Measurements from ENCODE around the gene MAN2B2. TPM values are rescaled to one million over a fixed set of nuclear protein-coding genes. Genes with fewer than 3 reads are reported as not detected.

Gene MAN2B2
- total and polyA plus RNA-seq, 2 of the 4 experiments (the other 2 are of a cell fraction) = 13.4 to 34.1 TPM

DNA sequence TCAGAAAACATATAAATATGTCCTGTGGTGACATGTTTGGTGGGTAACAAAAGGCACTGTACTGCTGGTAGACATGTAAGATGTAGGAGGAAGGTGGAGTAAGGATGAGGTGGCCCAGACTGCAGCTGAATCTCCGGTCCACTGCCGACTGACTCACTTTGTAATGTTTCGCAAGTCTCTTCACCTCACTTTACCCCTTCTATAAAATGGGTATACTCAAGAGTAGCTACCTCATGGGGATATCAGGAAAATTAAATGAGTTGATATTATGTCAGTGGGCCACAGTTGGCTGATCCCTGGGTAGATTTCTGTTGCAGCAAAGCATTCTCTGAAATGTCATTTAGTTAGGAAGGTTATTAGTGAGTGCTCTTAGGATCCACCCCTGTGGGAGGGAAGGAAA, 87.6 kb downstream of the MAN2B2 start:
- Histone ChIP-seq H4K8ac (ENCODE audit: low read depth in 2 of 2, low read length in 2 of 2) (no peak overlapping the region), H3K4me2 (ENCODE audit: low read depth, low read length) (no peak overlapping the region), H3K4me1 (ENCODE audit: control insufficient read depth, insufficient read depth, low read length) (no peaks in the 10 kb centered on the region), H3K56ac (ENCODE audit: extremely low read depth, insufficient read depth, low read length) (no peak overlapping the region), H3K18ac (ENCODE audit: low read depth, low read length) (no peak overlapping the region), H2BK5ac (ENCODE audit: low read depth, low read length, poor library complexity, severe bottlenecking) (no peak overlapping the region), H3K9me1 (ENCODE audit: insufficient read depth, low read length) (peaks cover 8% of the 10 kb centered on the region), H4K5ac (ENCODE audit: low read depth, low read length) (no peak overlapping the region), H3K27me3 (ENCODE audit: control insufficient read depth, insufficient read depth, low read length) (peaks cover 22% of the 10 kb centered on the region), H3K9me3 (ENCODE audit: control insufficient read depth, insufficient read depth, low read length) (no peaks in the 10 kb centered on the region), H2AK9ac (replicated peaks; ENCODE audit: low read depth, low read length, poor library complexity) (no peak overlapping the region), H4K91ac (ENCODE audit: insufficient read depth, low read depth, low read length) (no peak overlapping the region), H2AK5ac (ENCODE audit: low read depth, low read length) (no peak overlapping the region), H2AFZ (replicated peaks; ENCODE audit: low read length, poor library complexity) (no peak overlapping the region), H2BK20ac (ENCODE audit: low read depth, low read length) (no peak overlapping the region), H3K23ac (ENCODE audit: low read depth, low read length) (no peak overlapping the region), H3K9ac (ENCODE audit: low read depth, low read length) (no peak overlapping the region), H3K14ac (replicated peaks; ENCODE audit: low read depth, low read length) (no peak overlapping the region), H3K4ac (ENCODE audit: low read depth, low read length) (no peak overlapping the region), H3K36me3 (ENCODE audit: control insufficient read depth, insufficient read depth, low read length) (no peaks in the 10 kb centered on the region), H2BK15ac (ENCODE audit: low read depth, low read length) (no peak overlapping the region), H4K20me1 (ENCODE audit: insufficient read depth, low read length) (0 out of 2 replicates have a peak, but pooled peaks cover 2% of the 10 kb centered on the region), H3K27ac (ENCODE audit: insufficient read depth, low read length) (no peak overlapping the region), H3K79me1 (ENCODE audit: low read depth in 1 of 2, low read length in 2 of 2) (no peaks in the 10 kb centered on the region), H2BK120ac (ENCODE audit: low read depth, low read length) (no peak overlapping the region), H3K4me3 (ENCODE audit: insufficient read depth, low read depth, low read length) (no peak overlapping the region)
- POLR2A ChIA-PET (ENCODE audit: unreplicated experiment) = no interaction called here
- BruUV-seq (replicated peaks) = no TSS peak
- in situ Hi-C loops (cut with MboI; ENCODE audit: low sequenced_read_pairs) = no loop called here
- CTCF ChIA-PET = no interaction called here
- ATAC-seq (ENCODE audit: low read depth) (no peak), DNase-seq (no peak)
- dilution Hi-C loops (cut with HindIII; ENCODE audit: low sequenced_read_pairs, unreplicated experiment) = no loop called here
- WGBS, 2 experiments (ENCODE audit: extremely low coverage in 2 of 2, insufficient read length in 1 of 2) = no CpG with 5 or more reads among the region's 3 CpGs
- peak; percentile 48 for TF ChIP-seq CEBPB (IDR thresholded peaks at IDR 0.05; ENCODE audit: low read depth, low read length)
- no peak for TF ChIP-seq RCOR1 (IDR thresholded peaks at IDR 0.05; ENCODE audit: insufficient replicate concordance, low read length)
- intact Hi-C loops (cut with micrococcal nuclease) = no loop called here

Data from IMR-90 (cell line).